GM04503 (cell line): ENCODE data around the gene CD80.
A peak's percentile ranks its signal among the peaks of the same experiment; 100 is the strongest.
"Not testable (repeated sequence)": the region's sequence is repeated elsewhere in the genome, so short reads cannot be mapped to it uniquely, and the experiment has no call there.

Source experiments
- DNase-seq: peaks from one replicate; pipeline ENCODE4 v3.0.0-alpha.2; 2012; ENCODE audit warnings: low read depth

Gene CD80, protein sequence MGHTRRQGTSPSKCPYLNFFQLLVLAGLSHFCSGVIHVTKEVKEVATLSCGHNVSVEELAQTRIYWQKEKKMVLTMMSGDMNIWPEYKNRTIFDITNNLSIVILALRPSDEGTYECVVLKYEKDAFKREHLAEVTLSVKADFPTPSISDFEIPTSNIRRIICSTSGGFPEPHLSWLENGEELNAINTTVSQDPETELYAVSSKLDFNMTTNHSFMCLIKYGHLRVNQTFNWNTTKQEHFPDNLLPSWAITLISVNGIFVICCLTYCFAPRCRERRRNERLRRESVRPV

DNA sequence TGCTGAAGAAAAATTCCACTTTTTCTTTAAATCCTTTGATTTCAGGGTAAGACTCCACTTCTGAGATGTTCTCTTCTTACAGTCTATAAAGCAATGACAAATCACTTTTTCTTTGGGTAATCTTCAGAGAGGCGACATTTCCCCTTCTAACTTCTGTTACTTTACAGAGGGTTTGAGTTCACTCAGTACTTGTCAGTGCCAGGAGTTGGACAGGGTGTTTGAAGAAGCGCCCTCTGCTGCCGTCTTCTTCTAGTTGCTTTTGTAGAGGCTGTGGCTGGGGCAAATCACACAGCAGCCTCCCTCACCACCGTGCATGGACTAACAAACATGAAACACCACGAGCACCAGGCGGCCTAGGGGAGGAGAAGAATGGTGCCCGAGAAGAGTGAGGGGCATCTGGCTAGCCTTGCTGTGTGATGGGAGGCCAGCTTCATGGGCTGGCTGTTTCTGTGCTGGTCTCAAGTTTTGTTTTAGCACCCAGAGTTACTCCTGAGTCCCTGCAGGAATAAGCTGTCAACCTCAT lies at the start of gene CD80:
Gene CD80 (minus strand): TSS at position 174 of the 523 bp plus-strand sequence. CDS start 1,886 bp downstream, outside the sequence.
- DNase-seq: no peak

DNA sequence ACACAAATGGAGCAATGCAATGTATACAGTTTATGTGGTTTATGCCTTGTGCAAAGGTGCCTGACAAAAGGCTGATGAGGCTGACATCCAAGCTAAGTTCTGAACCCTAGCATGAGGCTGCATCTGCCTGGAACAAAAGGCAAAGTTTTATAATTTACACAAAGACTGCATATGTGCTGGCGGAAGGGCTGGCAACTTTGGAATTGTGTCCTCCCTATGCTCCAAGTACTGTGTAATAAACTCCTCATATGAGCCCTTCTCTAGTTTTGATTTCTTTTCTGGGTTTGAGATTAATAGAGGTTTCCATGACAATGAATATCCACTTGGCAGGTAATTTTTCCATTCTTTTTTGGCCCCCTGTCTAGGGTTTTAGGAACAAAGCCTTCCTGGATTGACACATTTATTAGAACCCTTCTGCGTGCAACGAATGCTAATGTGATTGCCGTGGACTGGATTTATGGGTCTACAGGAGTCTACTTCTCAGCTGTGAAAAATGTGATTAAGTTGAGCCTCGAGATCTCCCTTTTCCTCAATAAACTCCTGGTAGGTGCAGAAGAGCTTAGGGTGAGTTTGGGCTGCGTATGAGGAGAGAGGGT lies 49.1 kb upstream of the CD80 start:
- no peak for DNase-seq

DNA sequence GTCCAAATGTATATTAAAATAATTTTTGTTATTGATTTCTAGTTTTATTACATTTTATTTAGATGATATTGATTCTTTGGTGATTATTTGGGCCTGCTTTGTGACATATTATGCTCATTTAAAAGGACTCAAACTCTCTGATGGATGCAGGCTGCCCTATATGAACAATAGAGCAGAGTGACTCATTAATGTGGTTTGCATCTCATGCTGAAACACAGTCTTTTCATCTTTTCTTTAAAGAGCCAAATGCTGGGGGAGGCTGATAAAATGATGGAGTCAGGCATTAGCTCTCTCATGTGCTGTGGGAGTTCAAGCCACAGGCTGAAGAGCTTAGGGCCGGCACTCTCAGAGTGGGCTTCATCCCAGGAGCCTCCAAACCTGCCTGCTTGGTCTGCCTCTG lies 45.5 kb upstream of the CD80 start:
- DNase-seq: no peak

DNA sequence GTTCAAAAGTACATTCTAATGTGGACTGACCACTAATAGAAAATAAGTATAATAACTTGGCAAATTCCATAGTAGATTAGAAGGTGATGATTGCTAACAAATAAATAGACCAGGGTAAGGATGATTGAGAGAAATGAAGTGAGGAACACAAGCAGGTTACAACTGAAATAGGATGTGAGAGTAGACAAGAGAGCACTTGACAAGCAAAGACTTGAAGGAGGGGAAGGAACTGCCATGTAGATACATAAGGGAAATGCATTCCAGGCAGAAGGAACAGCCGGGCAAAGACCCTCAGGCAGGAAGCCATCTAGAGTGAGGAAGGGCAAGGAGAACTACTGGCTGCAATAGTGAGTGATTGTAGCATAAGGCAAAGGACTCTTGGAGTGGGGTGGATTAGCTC lies 43.3 kb upstream of the CD80 start:
- no peak for DNase-seq

DNA sequence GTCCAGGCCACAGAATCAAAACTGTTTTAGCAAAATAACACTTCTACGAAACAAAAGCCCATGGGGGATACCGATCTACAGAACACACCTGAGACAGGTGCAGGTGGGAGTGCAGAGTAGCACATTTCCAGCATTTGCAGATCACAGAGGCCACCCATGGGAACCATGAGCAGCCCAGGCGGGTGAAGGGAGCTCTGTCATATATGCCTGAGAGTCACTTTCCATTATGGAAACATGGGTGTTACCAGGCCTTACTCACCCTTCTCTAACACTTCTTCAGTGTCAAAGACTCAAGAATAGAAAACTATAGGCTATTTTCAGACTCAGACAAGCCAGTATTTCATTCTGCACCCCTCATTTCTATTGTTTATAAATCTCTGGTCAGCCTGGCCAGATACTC lies 41.7 kb upstream of the CD80 start:
- no peak for DNase-seq

DNA sequence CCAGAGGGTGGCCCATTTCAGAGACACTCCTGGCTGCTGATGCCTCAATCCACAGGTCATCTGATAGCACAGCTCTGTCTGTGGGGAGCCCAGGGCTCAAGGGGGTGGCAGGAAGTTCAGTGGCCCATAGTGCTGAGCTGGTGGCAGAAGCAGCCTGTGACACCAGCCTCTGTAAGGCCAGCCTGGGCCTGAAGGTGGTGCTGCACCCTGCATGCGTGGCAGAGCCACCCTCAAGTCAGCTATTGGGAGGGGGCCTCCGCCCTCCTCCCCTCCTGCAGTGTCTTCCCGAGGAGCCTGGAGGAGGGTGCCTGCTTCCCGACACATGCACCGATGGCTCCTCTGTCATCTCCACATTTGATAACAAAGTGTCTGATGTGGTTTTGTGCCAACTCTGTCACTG lies 41.3 kb upstream of the CD80 start:
- DNase-seq: no peak

DNA sequence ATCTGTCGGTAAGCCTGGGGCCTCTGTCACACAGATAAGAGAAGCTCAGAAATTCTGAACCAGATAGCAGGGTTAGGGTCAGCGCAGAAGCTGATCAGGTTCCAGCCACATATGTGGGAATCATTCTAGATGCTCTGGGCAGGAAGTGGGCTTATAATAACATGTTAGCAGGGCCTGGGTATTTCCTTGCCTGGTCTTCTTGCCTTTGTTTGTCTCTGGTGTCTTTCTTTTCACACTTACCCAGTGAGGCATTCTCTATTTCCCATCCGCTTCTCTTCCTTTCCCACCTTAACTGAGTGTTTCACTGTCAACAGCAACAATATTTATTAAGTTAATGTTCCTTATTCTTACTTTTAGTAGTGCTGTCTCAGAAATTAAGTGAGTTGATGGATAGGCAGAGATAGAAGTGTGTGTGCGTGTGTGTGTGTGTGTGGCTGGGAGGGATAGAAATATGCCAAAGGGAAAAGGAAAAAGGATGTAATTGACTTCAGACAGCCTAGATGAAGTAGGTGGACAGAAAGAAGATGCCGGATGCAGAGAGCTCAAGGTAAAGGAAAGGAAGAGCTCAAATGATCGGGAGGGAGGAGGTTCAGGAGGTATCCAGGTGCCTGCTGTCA lies 40.3 kb upstream of the CD80 start:
- no peak for DNase-seq

DNA sequence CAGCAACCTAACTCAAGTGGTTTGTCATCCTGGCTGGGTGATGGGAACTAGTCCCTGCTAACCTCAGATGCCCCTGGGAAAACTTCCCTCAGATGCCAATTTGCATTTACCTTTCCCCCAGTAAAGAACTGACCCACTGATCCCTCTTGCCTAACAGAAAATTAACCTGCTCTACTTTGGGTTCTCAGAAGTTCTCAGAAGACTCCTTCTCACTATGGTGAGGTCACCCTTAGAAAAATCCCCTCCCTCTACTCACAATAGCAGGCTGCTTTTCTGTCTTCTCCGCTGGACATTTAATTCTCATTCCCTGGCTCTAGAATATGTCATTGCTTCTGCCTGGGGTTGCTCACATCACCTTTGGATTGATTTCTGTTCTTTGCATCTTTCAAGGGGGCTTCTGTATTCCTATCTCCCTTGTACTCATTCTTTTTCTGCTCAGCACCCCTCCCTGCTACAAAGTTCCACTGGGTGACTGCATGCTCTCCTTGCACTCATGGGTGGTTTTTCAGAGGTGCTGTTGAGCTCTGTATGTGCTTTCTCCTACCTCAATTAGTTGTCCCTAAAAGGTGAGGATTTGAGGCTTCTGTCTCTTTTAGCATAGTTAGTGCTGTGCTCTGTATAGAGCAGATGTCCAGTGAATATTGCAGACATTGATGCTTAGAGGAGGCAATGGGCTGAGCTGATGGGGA lies 39.1 kb upstream of the CD80 start:
- DNase-seq: no peak

DNA sequence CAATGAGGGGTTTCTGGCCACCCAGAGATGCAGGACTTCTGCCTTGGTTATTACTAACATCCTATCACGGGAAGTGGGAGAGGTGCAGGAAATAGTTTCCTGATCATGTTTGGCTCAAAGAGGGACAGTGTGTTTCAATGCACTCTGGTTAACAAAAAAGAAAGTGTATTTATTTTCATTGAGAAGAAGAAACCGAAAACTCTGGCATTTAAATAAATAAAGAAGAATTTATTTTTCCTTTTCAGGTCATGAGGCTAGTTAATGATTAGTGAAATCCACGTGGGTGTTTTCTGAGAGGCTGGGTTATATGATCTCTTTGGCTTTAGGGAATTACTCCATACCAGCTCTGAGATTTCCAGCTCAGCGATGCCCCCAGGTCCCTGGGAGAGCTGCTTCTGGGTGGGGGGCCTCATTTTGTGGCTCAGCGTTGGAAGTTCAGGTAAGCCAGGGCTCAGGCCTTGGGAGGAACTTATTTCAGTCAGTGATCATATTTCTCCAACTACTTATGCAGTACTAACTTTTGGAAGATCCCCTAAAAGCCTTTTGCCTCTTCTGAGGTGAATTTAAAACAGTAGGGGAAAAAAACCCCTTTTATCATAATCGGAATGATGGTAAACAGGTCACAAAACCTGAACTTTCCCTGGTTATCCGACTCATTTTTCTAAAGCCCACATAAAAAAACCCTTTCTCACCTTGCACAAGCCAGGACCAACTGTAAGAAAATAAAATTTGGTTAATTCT lies 38.3 kb upstream of the CD80 start, which contains the start of gene PLA1A:
Gene PLA1A (plus strand): TSS at position 338 of the 741 bp plus-strand sequence. CDS start 29 bp downstream, at position 367.
- DNase-seq: no peak

DNA sequence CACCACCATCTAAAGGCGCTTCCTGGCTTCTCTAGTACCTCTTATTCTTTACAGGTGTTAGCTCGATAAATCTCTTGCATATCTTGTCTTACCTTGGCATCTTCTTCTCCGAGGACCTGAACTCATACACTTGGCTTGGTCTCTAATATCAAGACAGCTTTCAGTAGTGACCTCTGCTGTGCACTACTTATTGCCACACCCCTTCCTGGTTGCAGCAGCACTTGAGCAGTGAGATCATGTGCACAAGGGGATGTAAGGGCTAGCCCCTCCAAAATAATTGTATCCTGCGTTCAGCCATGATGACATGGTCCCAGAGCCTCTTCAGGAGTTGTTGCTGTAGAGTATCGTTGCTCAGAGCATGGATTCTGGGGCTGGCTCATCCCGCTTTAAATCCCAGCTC lies 37.0 kb upstream of the CD80 start:
- DNase-seq: no peak

DNA sequence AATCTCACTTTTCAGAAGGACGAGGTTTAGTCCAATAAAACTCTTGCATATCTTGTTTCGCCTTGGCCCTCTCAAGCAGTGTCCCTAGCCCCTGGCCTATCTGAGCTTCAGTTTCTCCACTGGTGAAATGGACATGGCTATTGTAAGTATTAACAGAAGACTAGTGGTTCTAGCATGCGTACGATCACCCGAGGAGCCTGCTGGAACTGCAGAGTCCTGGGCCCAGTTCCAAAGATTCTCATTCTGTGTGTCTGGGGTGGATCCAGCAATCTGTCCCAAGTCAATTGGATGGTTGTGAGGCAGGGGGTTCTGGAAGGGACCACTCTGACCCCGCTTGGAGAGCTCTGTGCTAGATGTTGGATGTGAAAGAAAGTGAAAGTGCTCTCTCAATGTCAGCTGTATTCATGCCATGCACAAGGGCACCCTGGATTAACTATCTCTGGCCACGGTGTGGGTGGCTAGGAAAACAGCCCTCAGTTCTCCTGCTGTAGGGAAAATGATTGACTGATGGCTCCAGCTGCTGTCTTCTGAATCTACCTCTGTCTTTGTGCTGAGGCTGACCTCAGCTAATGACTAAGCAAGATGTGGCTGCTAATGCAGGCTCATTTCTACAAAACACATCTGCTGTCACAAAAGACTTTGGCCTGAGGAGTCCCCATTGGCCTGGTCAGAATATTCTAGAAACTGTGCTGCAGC lies 36.4 kb upstream of the CD80 start:
- DNase-seq: no peak

DNA sequence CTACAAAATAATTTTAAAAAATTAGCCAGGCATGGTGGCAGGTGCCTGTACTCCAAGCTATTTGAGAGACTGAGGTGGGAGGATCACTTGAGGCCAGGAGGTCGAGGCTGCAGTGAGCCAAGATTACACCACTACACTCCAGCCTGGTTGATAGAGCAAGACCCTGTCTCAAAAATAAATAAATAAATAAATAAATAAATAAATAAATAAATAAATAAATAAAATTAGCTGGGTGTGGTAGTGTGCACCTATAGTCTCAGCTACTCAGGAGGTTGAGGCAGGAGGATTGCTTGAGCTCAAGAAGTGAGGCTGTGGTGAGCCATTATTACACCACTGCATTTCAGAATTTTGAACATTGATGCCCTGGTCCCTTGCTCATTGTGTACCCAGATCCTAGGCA lies 35.5 kb upstream of the CD80 start:
- DNase-seq: not testable (repeated sequence)

DNA sequence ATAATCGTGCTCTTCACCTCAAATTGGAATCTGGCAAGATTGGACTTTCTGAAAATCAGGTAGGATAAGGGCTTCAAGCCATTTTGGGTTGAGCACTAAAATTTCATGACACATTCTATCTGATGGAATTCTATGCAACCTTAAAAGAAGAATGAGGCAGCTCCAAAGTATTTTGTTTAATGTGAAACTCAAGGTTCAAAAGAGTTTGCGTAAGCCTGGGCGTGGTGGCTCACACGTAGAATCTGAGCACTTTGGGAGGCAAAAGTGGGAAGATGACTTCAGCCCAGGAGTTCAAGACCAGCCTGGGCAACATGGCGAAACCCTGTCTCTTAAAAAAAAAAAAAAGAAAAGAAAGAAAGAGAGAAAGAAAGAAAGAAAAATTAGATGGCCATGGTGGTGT lies 34.7 kb upstream of the CD80 start:
- DNase-seq: no peak

DNA sequence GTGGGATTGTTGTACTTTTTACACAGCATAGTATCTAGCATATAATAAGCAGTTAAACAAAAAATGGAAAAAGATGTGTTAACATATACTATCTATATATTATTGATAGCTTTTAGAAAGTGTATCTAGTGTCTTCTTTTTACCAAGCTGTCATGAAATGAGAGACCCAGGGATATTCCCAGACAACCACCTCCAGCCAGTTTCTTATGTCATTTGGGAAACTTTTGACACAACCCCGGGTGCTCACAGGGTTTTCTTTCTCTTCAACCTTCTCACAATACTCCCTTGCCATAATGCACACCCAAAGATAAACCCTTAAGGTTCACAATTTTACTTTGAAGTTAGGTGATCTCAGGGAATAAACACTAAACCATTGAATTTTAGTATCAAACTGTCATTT lies 33.4 kb upstream of the CD80 start:
- DNase-seq: no peak

DNA sequence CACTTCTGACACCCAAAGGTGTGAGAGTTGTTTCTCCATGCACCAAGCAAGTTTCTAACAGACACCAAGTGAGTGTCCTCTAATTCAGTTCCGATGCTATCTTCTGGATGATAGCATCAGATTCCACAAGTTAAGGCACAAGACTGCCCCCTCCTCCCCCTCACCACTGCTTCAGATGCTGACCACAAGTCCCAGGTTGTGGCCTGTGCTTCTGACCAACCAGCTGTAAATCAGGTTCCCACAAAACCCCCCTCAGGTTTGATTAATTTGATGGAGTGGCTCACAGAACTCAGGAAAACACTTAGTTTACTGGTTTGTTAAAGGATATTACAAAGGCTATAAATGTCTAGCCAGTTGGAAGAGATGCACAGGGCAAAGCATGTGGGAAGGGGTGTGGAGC lies 31.3 kb upstream of the CD80 start:
- no peak for DNase-seq

DNA sequence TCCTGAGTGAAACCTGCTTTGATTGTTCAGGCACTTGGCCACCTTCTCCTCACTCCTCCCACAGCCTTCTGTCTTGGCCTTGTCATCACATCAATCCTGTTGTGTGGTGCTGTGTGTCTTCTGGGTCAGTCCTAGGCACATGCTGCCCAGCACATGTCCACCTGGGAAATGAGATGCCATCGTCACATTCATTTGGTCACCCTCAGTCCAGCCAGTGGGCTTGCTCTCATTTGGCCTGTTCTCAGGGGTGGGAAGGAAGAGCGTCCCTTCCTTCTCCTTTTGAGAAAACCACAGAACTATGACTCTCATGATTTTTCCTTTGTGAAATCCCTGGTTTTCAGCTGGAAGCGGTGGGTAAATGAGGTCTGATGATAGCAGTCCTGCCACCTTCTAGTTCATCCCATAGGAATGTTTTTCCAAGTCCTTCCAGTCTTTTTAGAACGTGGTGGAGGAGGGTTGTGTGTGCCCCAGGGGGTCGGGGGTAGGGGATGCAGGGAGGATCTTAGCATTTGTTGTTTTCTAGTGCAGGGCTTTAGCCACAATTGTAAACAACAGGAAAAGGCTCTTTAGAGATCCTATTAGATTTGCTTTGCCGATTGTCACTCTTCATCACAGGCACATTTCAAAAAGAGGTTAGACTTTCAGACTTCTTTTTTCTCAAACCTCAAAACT lies 29.8 kb upstream of the CD80 start:
- no peak for DNase-seq

DNA sequence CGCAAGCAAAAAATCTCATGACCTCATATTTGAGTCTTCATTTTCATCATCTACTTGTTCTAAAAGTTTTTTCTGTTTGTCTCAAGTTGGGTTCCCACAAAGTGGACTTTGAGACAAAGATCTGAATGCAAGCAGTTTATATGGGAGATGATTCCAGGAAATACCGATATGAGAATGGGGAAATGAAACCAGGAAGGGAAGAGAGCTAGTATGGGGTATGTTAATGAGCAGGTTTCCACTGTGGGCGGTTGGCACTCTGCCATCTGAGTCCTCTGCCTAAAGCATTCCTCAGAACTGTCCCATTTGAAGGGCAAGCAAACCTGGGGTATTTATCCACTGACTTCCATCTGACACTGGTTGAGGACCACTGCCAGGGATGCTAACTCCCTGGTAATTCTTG lies 28.7 kb upstream of the CD80 start:
- no peak for DNase-seq

DNA sequence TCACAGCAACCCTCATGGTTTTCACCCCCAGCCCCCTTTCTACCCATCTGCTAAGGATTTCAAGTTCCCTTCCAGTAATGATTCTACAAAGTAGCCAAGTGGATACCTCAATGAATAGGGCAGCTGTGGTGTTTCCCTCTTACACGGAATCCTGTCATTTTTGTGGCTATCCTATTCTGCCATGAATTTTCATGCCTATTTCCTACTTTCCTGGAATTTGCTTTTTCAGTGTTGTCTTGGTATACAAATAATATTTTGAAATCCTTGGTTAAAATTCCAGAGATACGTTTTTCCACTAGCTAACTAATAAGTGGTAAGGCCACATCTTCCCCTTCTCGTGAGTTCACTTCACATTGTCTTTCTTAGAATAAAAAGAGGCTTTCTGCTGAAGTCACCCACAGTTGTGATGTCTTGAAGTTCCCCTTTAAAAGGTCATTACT lies 27.3 kb upstream of the CD80 start:
- peak; percentile 61 for DNase-seq

DNA sequence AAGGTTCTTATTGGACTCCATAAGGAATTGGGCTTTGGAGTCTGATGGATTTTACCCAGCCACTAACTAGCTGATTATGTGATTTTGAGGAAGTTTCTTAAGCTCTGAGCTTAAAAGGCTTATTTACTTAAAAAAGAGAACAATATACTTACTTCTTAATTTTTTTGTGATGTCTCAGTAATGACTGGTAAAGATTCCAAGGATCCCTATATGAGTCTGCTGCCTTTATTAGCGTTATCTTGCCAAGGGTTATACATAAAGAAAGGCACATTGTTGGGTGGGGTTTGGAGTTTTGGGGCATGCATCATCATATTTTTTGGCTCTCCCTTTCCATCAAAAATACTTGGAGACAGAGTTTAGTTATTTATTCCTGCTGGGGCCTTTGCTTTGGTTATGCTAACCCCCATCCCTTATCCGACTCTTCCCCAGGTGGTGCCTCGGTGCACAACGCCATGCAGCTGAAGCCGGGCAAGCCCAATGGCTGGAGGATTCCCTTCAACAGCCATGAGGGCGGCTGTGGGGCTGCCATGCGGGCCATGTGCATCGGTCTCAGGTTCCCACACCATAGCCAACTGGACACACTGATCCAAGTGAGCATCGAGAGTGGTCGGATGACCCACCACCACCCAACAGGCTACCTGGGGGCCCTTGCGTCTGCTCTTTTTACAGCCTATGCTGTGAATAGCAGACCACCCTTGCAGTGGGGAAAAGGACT lies 26.6 kb upstream of the CD80 start:
- DNase-seq: no peak

DNA sequence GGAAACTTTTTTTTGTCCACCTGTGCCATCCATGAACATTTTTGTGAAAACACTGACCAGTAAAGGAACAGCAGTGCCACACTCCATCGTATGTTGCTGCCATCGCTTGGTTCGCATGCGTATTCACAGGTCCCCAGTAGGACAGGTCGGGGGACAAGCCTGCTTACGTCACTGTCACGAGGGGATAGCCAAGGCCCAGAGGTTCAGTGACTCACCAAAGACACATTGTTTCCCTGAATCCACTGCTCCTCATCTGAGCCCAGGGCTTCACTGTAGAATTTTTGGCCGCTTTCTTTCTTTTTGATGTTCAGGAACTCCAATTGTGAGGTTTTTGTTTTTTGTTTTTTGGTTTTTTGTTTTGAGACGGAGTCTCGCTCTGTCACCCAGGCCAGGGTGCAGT lies 25.8 kb upstream of the CD80 start:
- DNase-seq: no peak
